ENCODE results near the gene NOD1.
"Not testable (repeated sequence)": the region's sequence is repeated elsewhere in the genome, so short reads cannot be mapped to it uniquely, and the experiment has no call there.

NOD1 gene

DNA sequence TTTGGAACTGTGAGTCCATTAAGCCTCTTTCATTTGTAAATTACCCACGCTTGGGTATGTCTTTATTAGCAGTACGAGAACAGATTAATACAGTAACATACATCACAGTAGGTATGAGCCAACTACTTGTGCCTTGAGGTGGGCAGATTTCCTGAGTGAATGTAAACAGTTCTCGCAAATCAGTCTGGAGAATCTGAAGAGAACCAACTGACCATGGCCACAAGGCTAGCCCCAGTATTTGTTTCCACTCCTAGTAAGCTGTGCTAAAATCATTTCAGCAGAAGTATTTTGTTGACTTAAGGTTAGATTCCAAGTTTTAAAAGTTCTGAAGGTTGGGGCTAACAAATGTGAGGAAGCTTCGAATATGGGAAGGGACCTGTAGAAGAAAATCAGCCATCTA lies 82.9 kb downstream of the NOD1 start:
- no peak overlapping the region for H3K4me3 Mint-ChIP-seq
- no peaks in the 10 kb centered on the region for H3K9me3 Mint-ChIP-seq
- ATAC-seq, result no peak
- DNase-seq, result no peak
- no peaks in the 10 kb centered on the region for H3K4me1 Mint-ChIP-seq
- no peaks in the 10 kb centered on the region for H3K27me3 Mint-ChIP-seq
- H3K27ac Mint-ChIP-seq, result no peak overlapping the region

GRCh38 chr7:30391806-30392205 lies 86.8 kb downstream of the NOD1 start:
- DNase-seq (no peak), ATAC-seq (no peak)
- no peak overlapping the region for H3K4me3 Mint-ChIP-seq
- no peak overlapping the region for H3K27ac Mint-ChIP-seq
- H3K27me3 Mint-ChIP-seq, result no peaks in the 10 kb centered on the region
- no peaks in the 10 kb centered on the region for H3K9me3 Mint-ChIP-seq
- H3K4me1 Mint-ChIP-seq, result no peaks in the 10 kb centered on the region

DNA sequence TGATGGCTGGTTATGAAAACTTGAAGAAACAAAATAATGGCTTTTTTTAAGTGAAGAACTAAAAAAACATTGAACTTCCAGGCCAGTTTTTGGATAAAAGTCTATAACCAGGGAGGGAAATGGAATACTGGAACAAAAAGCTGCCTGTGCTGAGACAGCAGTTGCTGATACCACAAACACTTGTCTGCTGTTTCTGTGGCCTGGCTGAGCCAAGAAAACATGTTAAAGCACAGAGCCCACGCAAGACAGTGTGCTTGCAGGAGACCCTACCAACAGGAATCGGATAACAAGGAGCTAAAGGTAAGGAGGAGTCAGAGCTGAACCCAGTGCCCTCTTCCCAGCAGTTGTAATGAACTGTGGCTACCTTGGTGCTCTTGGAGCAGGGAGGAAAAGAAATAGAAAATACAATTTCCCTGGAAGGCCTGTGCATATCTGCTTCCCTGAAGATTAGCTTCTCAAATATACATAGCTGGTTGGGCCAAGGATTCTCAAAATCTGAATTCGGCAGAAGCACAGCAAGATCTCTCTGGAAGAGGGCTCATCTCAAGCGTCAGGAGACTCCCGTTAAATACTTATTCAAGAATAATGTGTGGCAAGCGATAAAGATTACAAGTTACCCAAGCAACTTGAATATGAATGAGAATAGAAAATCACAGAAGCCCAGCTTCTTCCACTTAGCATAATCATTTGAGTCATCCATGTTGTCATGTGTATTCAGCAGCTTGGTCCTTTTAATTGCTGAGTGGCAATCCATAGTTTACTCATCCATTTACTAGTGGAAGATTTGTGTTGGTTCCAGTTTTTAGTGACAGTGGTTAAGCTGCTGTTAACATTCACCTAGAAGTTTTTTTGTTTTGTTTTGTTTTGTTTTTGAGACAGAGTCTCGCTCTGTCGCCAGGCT lies 87.6 kb downstream of the NOD1 start:
- H3K27me3 Mint-ChIP-seq, result no peaks in the 10 kb centered on the region
- H3K27ac Mint-ChIP-seq, result no peak overlapping the region
- no peak for DNase-seq
- no peaks in the 10 kb centered on the region for H3K4me1 Mint-ChIP-seq
- H3K4me3 Mint-ChIP-seq, result no peak overlapping the region
- no peaks in the 10 kb centered on the region for H3K9me3 Mint-ChIP-seq
- ATAC-seq, result no peak

GRCh38 chr7:30389791-30390190 lies 88.8 kb downstream of the NOD1 start:
- no peak overlapping the region for H3K4me3 Mint-ChIP-seq
- no peak overlapping the region for H3K27ac Mint-ChIP-seq
- no peaks in the 10 kb centered on the region for H3K9me3 Mint-ChIP-seq
- no peak for DNase-seq
- no peaks in the 10 kb centered on the region for H3K4me1 Mint-ChIP-seq
- ATAC-seq, result no peak
- H3K27me3 Mint-ChIP-seq, result no peaks in the 10 kb centered on the region

GRCh38 chr7:30382607-30383006 lies 96.0 kb downstream of the NOD1 start:
- no peaks in the 10 kb centered on the region for H3K27me3 Mint-ChIP-seq
- ATAC-seq (no peak), DNase-seq (no peak)
- H3K27ac Mint-ChIP-seq, result no peak overlapping the region
- peaks cover 4 to 22% of the 10 kb centered on the region in 2 donors for H3K9me3 Mint-ChIP-seq
- no peak overlapping the region for H3K4me3 Mint-ChIP-seq
- no peaks in the 10 kb centered on the region for H3K4me1 Mint-ChIP-seq

DNA sequence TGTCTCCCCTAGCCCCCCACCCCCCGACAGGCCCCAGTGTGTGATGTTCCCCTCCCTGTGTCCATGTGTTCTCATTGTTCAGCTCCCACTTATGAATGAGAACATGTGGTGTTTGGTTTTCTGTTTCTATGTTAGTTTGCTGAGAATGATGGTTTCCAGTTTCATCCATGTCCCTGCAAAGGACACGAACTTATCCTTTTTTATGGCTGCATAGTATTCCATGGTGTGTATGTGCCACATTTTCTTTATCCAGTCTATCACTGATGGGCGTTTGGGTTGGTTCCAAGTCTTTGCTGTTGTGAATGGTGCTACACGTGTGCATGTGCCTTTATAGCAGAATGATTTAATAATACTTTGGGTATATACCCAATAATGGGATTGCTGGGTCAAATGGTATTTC lies 97.8 kb downstream of the NOD1 start:
- H3K4me1 Mint-ChIP-seq, H3K27ac Mint-ChIP-seq, ATAC-seq, H3K4me3 Mint-ChIP-seq, DNase-seq, H3K27me3 Mint-ChIP-seq: not testable (repeated sequence)
- peaks cover 4 to 22% of the 10 kb centered on the region in 2 donors for H3K9me3 Mint-ChIP-seq

DNA sequence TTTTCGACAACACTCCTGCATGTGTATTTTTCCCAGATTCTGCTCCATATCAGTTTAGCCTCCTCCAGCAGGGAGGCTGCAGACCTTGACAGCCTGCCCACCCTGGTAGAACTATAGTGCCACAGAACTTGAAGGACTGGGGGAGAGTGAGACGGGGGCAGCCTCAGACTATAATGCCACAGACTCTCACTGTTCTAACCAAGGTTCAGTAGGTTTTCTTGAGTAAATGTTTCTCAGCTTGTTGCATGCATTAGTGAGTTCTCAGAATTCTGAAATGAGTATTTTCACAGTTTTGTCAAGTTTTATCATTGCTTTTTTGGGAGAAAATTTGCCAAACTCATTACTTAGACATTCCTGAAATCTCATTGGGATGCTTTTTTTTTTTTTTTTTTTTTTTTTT lies 98.3 kb downstream of the NOD1 start:
- DNase-seq (no peak), ATAC-seq (no peak)
- Mint-ChIP-seq H3K9me3 (peaks cover 4 to 22% of the 10 kb centered on the region in 2 donors), H3K4me1 (no peaks in the 10 kb centered on the region), H3K4me3 (no peak overlapping the region), H3K27me3 (no peaks in the 10 kb centered on the region), H3K27ac (no peak overlapping the region)

DNA sequence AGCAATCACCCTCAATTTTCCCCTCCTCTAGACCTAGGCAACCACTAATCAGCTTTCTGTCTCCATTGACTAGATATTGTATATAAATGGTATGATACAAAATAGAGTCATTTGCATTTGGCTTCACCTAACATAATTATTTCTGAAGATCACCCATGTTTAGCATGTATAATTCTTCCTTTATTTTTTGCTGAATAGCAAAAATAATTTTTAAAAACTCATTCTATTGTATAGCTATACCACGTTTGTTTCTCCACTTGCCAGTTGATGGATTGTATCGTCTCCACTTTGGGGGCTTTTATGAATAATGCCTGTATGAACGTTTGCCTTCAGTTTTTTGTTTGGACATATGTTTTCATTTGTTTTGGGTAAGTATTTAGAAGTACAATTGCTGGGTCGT lies 98.8 kb downstream of the NOD1 start:
- ATAC-seq, result no peak
- Mint-ChIP-seq H3K27ac (no peak overlapping the region), H3K4me1 (no peaks in the 10 kb centered on the region), H3K4me3 (no peak overlapping the region), H3K27me3 (no peaks in the 10 kb centered on the region), H3K9me3 (peaks cover 4 to 22% of the 10 kb centered on the region in 2 donors)
- no peak for DNase-seq

DNA sequence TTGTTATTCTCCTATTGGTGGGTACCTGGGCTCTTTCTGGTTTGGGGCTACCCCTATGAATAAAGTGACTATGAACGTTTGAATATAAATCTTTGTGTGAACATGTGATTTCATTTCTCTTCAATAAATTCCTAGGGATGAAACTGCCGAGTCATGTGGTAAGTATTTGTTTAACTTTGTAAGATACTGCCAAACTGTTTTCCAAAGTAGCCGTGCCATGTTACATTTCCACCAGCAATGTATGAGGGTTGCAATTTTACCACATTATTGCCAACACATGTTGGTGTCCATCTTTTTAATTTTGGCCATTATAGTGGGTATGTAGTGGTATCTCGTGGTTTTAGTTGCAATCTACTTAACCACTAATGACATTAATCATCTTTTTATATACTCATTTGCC lies 99.5 kb downstream of the NOD1 start:
- Mint-ChIP-seq H3K4me1 (no peaks in the 10 kb centered on the region), H3K27me3 (no peaks in the 10 kb centered on the region), H3K9me3 (peaks cover 4 to 18% of the 10 kb centered on the region in 2 donors), H3K4me3 (no peak overlapping the region), H3K27ac (no peak overlapping the region)
- DNase-seq (no peak), ATAC-seq (no peak)

GRCh38 chr7:30378275-30378674 lies 100.3 kb downstream of the NOD1 start:
- ATAC-seq (no peak), DNase-seq (no peak)
- Mint-ChIP-seq H3K4me3 (no peak overlapping the region), H3K27ac (no peak overlapping the region), H3K27me3 (no peaks in the 10 kb centered on the region), H3K9me3 (peaks cover 4 to 9% of the 10 kb centered on the region in 2 donors), H3K4me1 (no peaks in the 10 kb centered on the region)
